GM23338 (cell line): ENCODE data around the gene MAPK11. TPM values are rescaled to one million over a fixed set of nuclear protein-coding genes. Genes with fewer than 3 reads are reported as not detected.

Experiments
- ATAC-seq: fragments of 200-7000 bp; cut with Tn5 transposase; 3 replicates; pipeline ENCODE4 v1.9.1; 2020
- DNase-seq: peaks from one replicate; pipeline ENCODE4 v3.0.0-alpha.2; 2015; ENCODE audit warnings: low spot score
- H2AFZ ChIP-seq: fragments of 200-600 bp; sonication (generic); 2 replicates; pipeline ENCODE4 v1.8.0; 2016; ENCODE audit warnings: antibody characterized with exemption, mild to moderate bottlenecking, moderate library complexity
- H3F3A ChIP-seq: fragments of 200-600 bp; sonication (generic); replicated peaks from 2 replicates; pipeline ENCODE4 v1.8.0; 2017; ENCODE audit warnings: antibody characterized with exemption, mixed run types, low read depth
- H3K27ac ChIP-seq: fragments of 200-600 bp; sonication (generic); 2 replicates; pipeline ENCODE4 v1.6.1; 2016; ENCODE audit warnings: low read depth
- H3K27me3 ChIP-seq: fragments of 200-600 bp; sonication (generic); 2 replicates; pipeline ENCODE4 v1.8.0; 2016; ENCODE audit warnings: mild to moderate bottlenecking, mixed run types, moderate library complexity; ENCODE audit not compliant: insufficient read depth
- H3K36me3 ChIP-seq: fragments of 200-600 bp; sonication (generic); 2 replicates; pipeline ENCODE4 v1.8.0; 2016; ENCODE audit warnings: mild to moderate bottlenecking; ENCODE audit not compliant: insufficient read depth
- H3K4me1 ChIP-seq: fragments of 200-600 bp; sonication (generic); 2 replicates; pipeline ENCODE4 v1.8.0; 2016; ENCODE audit warnings: mild to moderate bottlenecking, moderate library complexity; ENCODE audit not compliant: insufficient read depth
- H3K4me2 ChIP-seq: fragments of 200-600 bp; sonication (generic); 2 replicates; pipeline ENCODE4 v1.7.1; 2017; ENCODE audit warnings: mixed run types
- H3K4me3 ChIP-seq: fragments of 200-600 bp; sonication (generic); 2 replicates; pipeline ENCODE4 v1.6.1; 2016; ENCODE audit warnings: mixed run types
- H3K79me2 ChIP-seq: fragments of 200-600 bp; sonication (generic); replicated peaks from 2 replicates; pipeline ENCODE4 v1.8.0; 2017; ENCODE audit warnings: mild to moderate bottlenecking; ENCODE audit not compliant: insufficient read depth
- H3K9me2 ChIP-seq: fragments of 200-600 bp; sonication (generic); 2 replicates; pipeline ENCODE4 v1.8.0; 2017; ENCODE audit not compliant: insufficient read depth
- H4K20me1 ChIP-seq: fragments of 200-600 bp; sonication (generic); replicated peaks from 2 replicates; pipeline ENCODE4 v1.8.0; 2017; ENCODE audit warnings: mild to moderate bottlenecking; ENCODE audit not compliant: insufficient read depth
- H3K27ac Mint-ChIP-seq: 2 replicates; pipeline ENCODE4 v1.8.0; 2020; ENCODE audit warnings: inconsistent platforms, mild to moderate bottlenecking, moderate library complexity, mixed read lengths
- H3K27me3 Mint-ChIP-seq: 3 replicates; pipeline ENCODE4 v1.8.0; 2022; ENCODE audit warnings: low read depth, mild to moderate bottlenecking, moderate library complexity, mixed read lengths, inconsistent platforms; ENCODE audit not compliant: insufficient read depth, poor library complexity
- H3K36me3 Mint-ChIP-seq: 3 replicates; pipeline ENCODE4 v1.8.0; 2021; ENCODE audit warnings: low read depth, mild to moderate bottlenecking, inconsistent platforms, moderate library complexity, mixed read lengths
- H3K4me1 Mint-ChIP-seq: 3 replicates; pipeline ENCODE4 v1.8.0; 2020; ENCODE audit warnings: mild to moderate bottlenecking, inconsistent platforms, mixed read lengths
- H3K4me3 Mint-ChIP-seq: 3 replicates; pipeline ENCODE4 v1.8.0; 2021; ENCODE audit warnings: moderate library complexity, mild to moderate bottlenecking, inconsistent platforms, mixed read lengths
- H3K9me3 Mint-ChIP-seq: 3 replicates; pipeline ENCODE4 v1.8.0; 2020; ENCODE audit warnings: moderate library complexity, mild to moderate bottlenecking, inconsistent platforms, mixed read lengths
- CREB1 ChIP-seq: fragments of 250-450 bp; sonication (Bioruptor Pico); IDR thresholded peaks from 2 replicates; pipeline ENCODE4 v1.5.0; 2020; ENCODE audit warnings: low read depth, mild to moderate bottlenecking, moderate library complexity
- ETS1 ChIP-seq: IDR thresholded peaks from 2 replicates; pipeline ENCODE4 v1.6.1; 2016; ENCODE audit warnings: antibody characterized with exemption
- EZH2 ChIP-seq: fragments of 200-600 bp; sonication (generic); IDR thresholded peaks from one replicate; pipeline ENCODE4 v1.8.0; 2017; ENCODE audit warnings: antibody characterized with exemption, mild to moderate bottlenecking, low read depth; ENCODE audit not compliant: unreplicated experiment
- EZH2phosphoT487 ChIP-seq: fragments of 200-600 bp; sonication (generic); IDR thresholded peaks from one replicate; pipeline ENCODE4 v1.8.1; 2018; ENCODE audit warnings: antibody characterized with exemption; ENCODE audit not compliant: unreplicated experiment
- JUNB ChIP-seq: IDR thresholded peaks from one replicate; pipeline ENCODE4 v1.6.1; 2016; ENCODE audit warnings: antibody characterized with exemption; ENCODE audit not compliant: unreplicated experiment
- NANOG ChIP-seq: IDR thresholded peaks from 2 replicates; pipeline ENCODE4 v1.6.1; 2016; ENCODE audit warnings: antibody characterized with exemption, borderline replicate concordance
- POLR2AphosphoS5 ChIP-seq: IDR thresholded peaks from 2 replicates; pipeline ENCODE4 v1.6.1; 2016; ENCODE audit warnings: antibody characterized with exemption, low read depth
- REST ChIP-seq: IDR thresholded peaks from one replicate; pipeline ENCODE4 v1.6.1; 2018; ENCODE audit warnings: antibody characterized with exemption; ENCODE audit not compliant: unreplicated experiment
- STAT1 ChIP-seq: IDR thresholded peaks from one replicate; pipeline ENCODE4 v1.6.1; 2016; ENCODE audit warnings: antibody characterized with exemption; ENCODE audit not compliant: unreplicated experiment
- ZNF114 ChIP-seq: fragments of 250-450 bp; sonication (Bioruptor Pico); IDR thresholded peaks from 2 replicates; pipeline ENCODE4 v1.5.0; 2020; ENCODE audit warnings: mild to moderate bottlenecking, moderate library complexity
- ZNF331 ChIP-seq: fragments of 250-450 bp; sonication (Bioruptor Pico); IDR thresholded peaks from 2 replicates; pipeline ENCODE4 v1.5.0; 2020; ENCODE audit warnings: low read depth, mild to moderate bottlenecking, moderate library complexity
- ZNF462 ChIP-seq: fragments of 250-450 bp; sonication (Bioruptor Pico); IDR thresholded peaks from 2 replicates; pipeline ENCODE4 v1.5.0; 2020; ENCODE audit warnings: mild to moderate bottlenecking, moderate library complexity
- polyA plus RNA-seq: library from polyadenylated mRNA; unstranded; fragments of >200 nt; fragmentation: Nextera tagmentation; extraction: Ambion mirVana; gene quantifications from 2 replicates; pipeline ENCODE4 v1.2.1, GENCODE V29; 2016
- total RNA-seq: library from RNA; depleted of rRNA; stranded (reverse); fragments of >200 nt; shearing (Covaris generic); gene quantifications from 2 replicates; pipeline ENCODE4 v1.2.3, GENCODE V29; 2014
- TF ChIP-seq, protein P1 (sequence below), 2 experiments: fragments of 200-600 bp in 1 of 2; sonication (generic) in 1 of 2; conservative IDR thresholded peaks; 2 replicates each; pipeline versions ENCODE4 v1.5.1 to v1.6.1; 2016 to 2017; ENCODE audit warnings: antibody characterized with exemption in 2 of 2, low read depth in 2 of 2, mild to moderate bottlenecking in 2 of 2, moderate library complexity in 1 of 2

Gene MAPK11
- total and polyA plus RNA-seq, 2 experiments from 2014 or later, result 0.34 to 1.9 TPM

GRCh38 chr22:50229370-50229769 is 40.8 kb downstream of the MAPK11 start:
- Histone ChIP-seq H3K79me2 (0 out of 2 replicates have a peak, but pooled peaks cover 3% of the 10 kb centered on the region), H3K27ac (no peak overlapping the region), H3K4me1 (no peaks in the 10 kb centered on the region), H3K27me3 (no peaks in the 10 kb centered on the region), H3K4me3 (no peak overlapping the region), H2AFZ (no peak overlapping the region), H4K20me1 (peaks cover 4% of the 10 kb centered on the region), H3K4me2 (no peak overlapping the region), H3F3A (0 out of 2 replicates have a peak, but pooled peaks cover 3% of the 10 kb centered on the region), H3K36me3 (no peaks in the 10 kb centered on the region), H3K9me2 (no peaks in the 10 kb centered on the region)
- Mint-ChIP-seq H3K9me3 (peaks cover 3% of the 10 kb centered on the region; the same call in 1 of the 3 replicates), H3K27ac (no peak overlapping the region), H3K4me3 (no peak overlapping the region), H3K27me3 (peaks cover 11% of the 10 kb centered on the region), H3K36me3 (peaks cover 13% of the 10 kb centered on the region), H3K4me1 (no peaks in the 10 kb centered on the region)
- no peak for DNase-seq
- TF ChIP-seq EZH2, result no peak
- TF ChIP-seq, protein P1, sequence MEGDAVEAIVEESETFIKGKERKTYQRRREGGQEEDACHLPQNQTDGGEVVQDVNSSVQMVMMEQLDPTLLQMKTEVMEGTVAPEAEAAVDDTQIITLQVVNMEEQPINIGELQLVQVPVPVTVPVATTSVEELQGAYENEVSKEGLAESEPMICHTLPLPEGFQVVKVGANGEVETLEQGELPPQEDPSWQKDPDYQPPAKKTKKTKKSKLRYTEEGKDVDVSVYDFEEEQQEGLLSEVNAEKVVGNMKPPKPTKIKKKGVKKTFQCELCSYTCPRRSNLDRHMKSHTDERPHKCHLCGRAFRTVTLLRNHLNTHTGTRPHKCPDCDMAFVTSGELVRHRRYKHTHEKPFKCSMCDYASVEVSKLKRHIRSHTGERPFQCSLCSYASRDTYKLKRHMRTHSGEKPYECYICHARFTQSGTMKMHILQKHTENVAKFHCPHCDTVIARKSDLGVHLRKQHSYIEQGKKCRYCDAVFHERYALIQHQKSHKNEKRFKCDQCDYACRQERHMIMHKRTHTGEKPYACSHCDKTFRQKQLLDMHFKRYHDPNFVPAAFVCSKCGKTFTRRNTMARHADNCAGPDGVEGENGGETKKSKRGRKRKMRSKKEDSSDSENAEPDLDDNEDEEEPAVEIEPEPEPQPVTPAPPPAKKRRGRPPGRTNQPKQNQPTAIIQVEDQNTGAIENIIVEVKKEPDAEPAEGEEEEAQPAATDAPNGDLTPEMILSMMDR (conservative IDR thresholded peaks at IDR 0.05; ENCODE audit: low read depth in 2 of 2), result no peak
- TF ChIP-seq CREB1 (CRISPR knock-in tag), result no peak
- no peak for TF ChIP-seq STAT1
- no peak for TF ChIP-seq NANOG
- TF ChIP-seq ZNF114, result no peak
- no peak for TF ChIP-seq ZNF462 (CRISPR knock-in tag)
- no peak for TF ChIP-seq ETS1
- no peak for TF ChIP-seq POLR2AphosphoS5
- no peak for TF ChIP-seq EZH2phosphoT487
- TF ChIP-seq REST, result no peak
- TF ChIP-seq JUNB, result no peak
- no peak for TF ChIP-seq ZNF331 (CRISPR knock-in tag)
- no peak for ATAC-seq
